ENCODE results near the gene ZNF790.

The ZNF790 gene

DNA sequence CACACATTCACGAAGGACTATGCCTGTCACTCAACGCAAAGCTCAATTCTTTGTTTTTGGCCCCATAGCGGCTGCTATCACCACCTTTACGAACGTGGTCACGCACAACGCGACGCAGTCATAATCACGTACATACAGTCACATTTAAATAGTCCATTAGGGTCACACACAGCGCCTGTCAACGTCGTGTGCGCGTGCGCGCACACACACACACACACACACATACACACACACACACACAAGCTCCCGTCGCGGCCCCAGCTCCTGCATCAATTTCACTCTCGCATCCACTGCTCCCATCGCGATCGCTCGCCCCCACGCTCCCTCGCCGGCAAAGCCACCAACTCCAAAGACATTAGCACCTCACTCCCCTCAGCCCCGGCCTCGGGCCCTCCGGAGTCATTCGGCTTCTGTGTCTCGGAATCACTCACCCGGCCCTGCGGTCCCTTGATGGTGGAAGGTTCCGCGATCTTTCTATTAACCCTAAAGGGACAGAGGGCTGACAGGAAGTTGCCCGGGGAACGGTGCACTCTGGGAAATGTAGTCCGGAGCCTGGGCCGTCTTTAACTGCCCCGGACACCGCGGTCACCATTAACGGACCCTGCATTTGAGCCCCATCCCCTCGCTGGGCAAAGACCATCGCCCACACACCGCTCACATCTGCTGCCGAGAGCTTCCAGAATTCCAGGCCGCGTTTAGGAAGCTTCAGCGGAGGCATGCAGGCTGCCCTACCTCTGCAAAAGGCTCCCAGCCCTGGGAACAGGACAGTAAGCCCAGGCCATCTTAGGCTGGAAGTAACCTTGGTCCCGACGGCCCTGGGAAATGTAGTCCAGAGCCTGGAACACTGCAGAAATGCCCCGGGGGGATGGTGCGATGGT is at the start of gene ZNF790:
ZNF790 (minus strand) TSS at position 482 of the 878 bp plus-strand sequence. CDS start 12,768 bp downstream, outside the sequence.
- TF ChIP-seq, protein P1, sequence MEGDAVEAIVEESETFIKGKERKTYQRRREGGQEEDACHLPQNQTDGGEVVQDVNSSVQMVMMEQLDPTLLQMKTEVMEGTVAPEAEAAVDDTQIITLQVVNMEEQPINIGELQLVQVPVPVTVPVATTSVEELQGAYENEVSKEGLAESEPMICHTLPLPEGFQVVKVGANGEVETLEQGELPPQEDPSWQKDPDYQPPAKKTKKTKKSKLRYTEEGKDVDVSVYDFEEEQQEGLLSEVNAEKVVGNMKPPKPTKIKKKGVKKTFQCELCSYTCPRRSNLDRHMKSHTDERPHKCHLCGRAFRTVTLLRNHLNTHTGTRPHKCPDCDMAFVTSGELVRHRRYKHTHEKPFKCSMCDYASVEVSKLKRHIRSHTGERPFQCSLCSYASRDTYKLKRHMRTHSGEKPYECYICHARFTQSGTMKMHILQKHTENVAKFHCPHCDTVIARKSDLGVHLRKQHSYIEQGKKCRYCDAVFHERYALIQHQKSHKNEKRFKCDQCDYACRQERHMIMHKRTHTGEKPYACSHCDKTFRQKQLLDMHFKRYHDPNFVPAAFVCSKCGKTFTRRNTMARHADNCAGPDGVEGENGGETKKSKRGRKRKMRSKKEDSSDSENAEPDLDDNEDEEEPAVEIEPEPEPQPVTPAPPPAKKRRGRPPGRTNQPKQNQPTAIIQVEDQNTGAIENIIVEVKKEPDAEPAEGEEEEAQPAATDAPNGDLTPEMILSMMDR (IDR thresholded peaks at IDR 0.05; ENCODE audit: low read depth, low read length, missing control alignments), result no peak
- in situ Hi-C loops (cut with HindIII; ENCODE audit: low pct_ligation_motif_present, low sequenced_read_pairs), result no loop called here
- H3K4me3 ChIP-seq (ENCODE audit: low read depth, low read length), result peak within 1 kb of the TSS; percentile 83
- H3K36me3 ChIP-seq (replicated peaks), result no peaks in the 10 kb centered on the region
- peak; percentile 87 for DNase-seq
- no peaks in the 10 kb centered on the region for H3K27me3 ChIP-seq (replicated peaks)
- H3K27ac ChIP-seq, result peak within 1 kb of the TSS; percentile 58

- no peak overlapping the region for H3K27ac ChIP-seq
- TF ChIP-seq, protein P1 (IDR thresholded peaks at IDR 0.05; ENCODE audit: low read depth, low read length, missing control alignments), result no peak
- no peak for DNase-seq
- no peaks in the 10 kb centered on the region for H3K36me3 ChIP-seq (replicated peaks)
- no peaks in the 10 kb centered on the region for H3K27me3 ChIP-seq (replicated peaks)
- in situ Hi-C loops (cut with HindIII; ENCODE audit: low pct_ligation_motif_present, low sequenced_read_pairs), result no loop called here
- no peak overlapping the region for H3K4me3 ChIP-seq (ENCODE audit: low read depth, low read length)
Observed at GRCh38 chr19:36876993-36877938, 39.1 kb upstream of the ZNF790 start.

- H3K36me3 ChIP-seq (replicated peaks), result peaks cover 4% of the 10 kb centered on the region
- H3K27ac ChIP-seq, result no peak overlapping the region
- H3K4me3 ChIP-seq (ENCODE audit: low read depth, low read length), result no peak overlapping the region
- TF ChIP-seq, protein P1 (IDR thresholded peaks at IDR 0.05; ENCODE audit: low read depth, low read length, missing control alignments), result no peak
- DNase-seq, result no peak
- H3K27me3 ChIP-seq (replicated peaks), result no peaks in the 10 kb centered on the region
- in situ Hi-C loops (cut with HindIII; ENCODE audit: low pct_ligation_motif_present, low sequenced_read_pairs), result no loop called here
Observed at GRCh38 chr19:36851898-36852297, 13.7 kb upstream of the ZNF790 start.

DNA sequence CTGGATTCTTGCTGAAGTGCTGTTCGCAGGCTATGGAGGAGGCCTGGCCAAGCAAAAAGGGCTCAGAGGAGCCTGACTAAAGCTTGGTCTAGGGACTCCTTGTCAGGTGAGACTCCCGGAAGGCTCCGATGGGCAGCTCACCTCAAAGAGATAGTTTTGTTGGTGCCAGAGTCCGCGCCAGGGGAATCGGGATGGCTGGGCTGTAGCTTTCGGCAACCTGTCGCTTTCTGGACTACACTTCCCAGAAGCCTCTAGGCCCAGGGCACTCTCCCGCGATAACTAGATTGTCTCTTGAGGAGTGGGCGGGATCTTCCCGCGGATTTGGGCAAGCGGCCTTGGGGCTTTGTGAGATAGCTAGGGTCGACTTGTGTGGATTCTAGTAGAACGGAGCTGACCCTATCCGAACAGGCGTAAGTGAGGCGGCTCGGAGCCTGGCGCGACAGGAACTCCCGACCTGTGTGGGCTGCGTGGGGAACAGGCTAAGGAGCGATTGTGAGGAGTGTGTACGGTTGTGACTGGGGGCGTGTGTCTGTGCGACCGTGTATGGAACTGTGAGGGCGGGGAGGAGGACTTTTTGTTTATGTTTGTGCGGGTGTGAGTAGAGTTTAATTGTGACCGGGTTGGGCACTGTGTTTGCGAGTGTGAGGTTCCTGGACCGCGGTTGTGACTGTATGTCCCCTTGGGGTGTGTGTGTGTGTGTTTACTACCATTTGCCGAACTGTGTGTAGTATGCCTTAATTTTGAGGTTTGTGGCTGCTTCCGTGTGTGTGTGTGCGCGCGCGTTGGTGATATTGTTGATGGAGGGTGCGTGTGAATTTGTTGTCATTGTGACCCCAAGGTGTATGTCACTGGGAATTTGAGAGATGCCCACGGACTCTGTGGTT is 12.6 kb upstream of the ZNF790 start, which contains the start of gene ZNF345:
ZNF345 (plus strand) TSS at position 318 of the 884 bp plus-strand sequence. CDS start 25,955 bp downstream, outside the sequence.
- TF ChIP-seq, protein P1 (IDR thresholded peaks at IDR 0.05; ENCODE audit: low read depth, low read length, missing control alignments), result no peak
- Histone ChIP-seq H3K27me3 (replicated peaks) (no peaks in the 10 kb centered on the region), H3K4me3 (ENCODE audit: low read depth, low read length) (peak within 1 kb of the TSS; percentile 99), H3K36me3 (replicated peaks) (peaks cover 4% of the 10 kb centered on the region), H3K27ac (peak within 1 kb of the TSS; percentile 63)
- DNase-seq, result peak; percentile 93
- in situ Hi-C loops (cut with HindIII; ENCODE audit: low pct_ligation_motif_present, low sequenced_read_pairs), result no loop called here
